Skeletal muscle satellite cell (primary cell): ENCODE data around the gene PECR.
"Not testable (repeated sequence)": the region's sequence is repeated elsewhere in the genome, so short reads cannot be mapped to it uniquely, and the experiment has no call there.

Experiments used
- H3K27me3 ChIP-seq: 2 replicates; pipeline ENCODE4 v1.7.0; 2013; ENCODE audit warnings: low read length; ENCODE audit not compliant: control insufficient read depth, insufficient read depth
- H3K36me3 ChIP-seq: 2 replicates; pipeline ENCODE4 v1.7.0; 2013; ENCODE audit warnings: mild to moderate bottlenecking, control low read depth, low read length; ENCODE audit not compliant: insufficient read depth
- H3K4me1 ChIP-seq: 2 replicates; pipeline ENCODE4 v1.7.0; 2013; ENCODE audit warnings: low read length; ENCODE audit not compliant: control insufficient read depth, insufficient read depth
- H3K4me2 ChIP-seq: 2 replicates; pipeline ENCODE4 v1.7.0; 2013; ENCODE audit warnings: mild to moderate bottlenecking, low read length
- H3K4me3 ChIP-seq: 2 replicates; pipeline ENCODE4 v1.7.0; 2013; ENCODE audit warnings: low read length
- H3K9ac ChIP-seq: 2 replicates; pipeline ENCODE4 v1.7.0; 2013; ENCODE audit warnings: mild to moderate bottlenecking, low read depth, low read length, moderate library complexity
- H3K9me3 ChIP-seq: replicated peaks from 2 replicates; pipeline ENCODE4 v1.7.0; 2013; ENCODE audit warnings: mild to moderate bottlenecking, control low read depth, low read length

Gene PECR

GRCh38 chr2:216080048-216080447, 1.6 kb downstream of the PECR start:
- not testable (repeated sequence) for H3K4me3 ChIP-seq, H3K27me3 ChIP-seq, H3K4me2 ChIP-seq, H3K9ac ChIP-seq, H3K36me3 ChIP-seq, H3K9me3 ChIP-seq
- peaks cover 35% of the 10 kb centered on the region for H3K4me1 ChIP-seq

GRCh38 chr2:216078776-216079175, 2.8 kb downstream of the PECR start:
- H3K4me3 ChIP-seq: no peak overlapping the region
- H3K4me2 ChIP-seq: no peak overlapping the region
- H3K36me3 ChIP-seq: no peaks in the 10 kb centered on the region
- H3K9me3 ChIP-seq: no peaks in the 10 kb centered on the region
- no peaks in the 10 kb centered on the region for H3K27me3 ChIP-seq
- H3K4me1 ChIP-seq: peaks cover 23% of the 10 kb centered on the region
- no peak overlapping the region for H3K9ac ChIP-seq

DNA sequence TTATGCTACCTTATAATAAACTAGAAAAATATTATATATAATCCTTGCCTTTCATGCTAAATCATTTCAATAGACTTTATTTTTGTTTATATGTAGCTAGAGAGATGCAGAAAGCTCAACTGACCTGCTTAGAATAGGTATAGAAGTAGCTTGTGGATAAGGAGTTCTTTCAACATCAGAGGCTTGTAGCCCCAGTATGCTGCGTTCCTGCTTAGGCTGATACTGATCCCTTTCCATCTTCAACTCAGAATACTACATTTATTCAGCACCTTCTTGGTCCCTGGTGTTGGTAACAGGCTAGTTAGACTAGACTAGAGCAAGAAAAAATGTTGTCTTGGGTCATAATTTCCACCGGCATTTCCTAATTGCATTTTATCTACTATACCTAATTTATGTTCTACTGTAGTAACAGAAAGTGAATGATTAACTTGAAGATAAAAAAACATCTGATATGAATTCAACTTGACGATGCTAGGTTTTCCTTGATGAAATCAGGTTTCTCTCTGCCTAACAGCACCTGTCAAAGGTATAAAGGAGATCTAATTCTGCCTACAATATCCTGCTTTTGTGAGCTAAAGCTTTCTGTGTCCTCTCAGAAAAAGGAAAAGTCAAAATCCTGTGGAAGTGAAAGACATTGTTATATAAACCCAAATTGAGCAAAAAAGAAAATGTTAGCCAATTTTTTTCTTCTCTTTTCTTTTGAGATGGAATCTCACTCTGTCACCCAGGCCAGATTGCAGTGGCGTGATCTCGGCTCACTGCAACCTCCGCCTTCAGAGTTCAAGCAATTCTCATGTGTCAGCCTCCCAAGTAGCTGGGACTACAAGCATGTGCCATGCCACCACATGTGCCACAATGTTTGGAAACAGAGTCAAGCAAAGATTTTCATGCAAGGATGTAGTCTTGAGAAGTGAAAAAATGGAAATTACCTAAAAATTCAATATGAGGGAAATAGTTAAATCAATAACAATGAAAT, 5.8 kb downstream of the PECR start:
- H3K4me1 ChIP-seq: no peaks in the 10 kb centered on the region
- no peaks in the 10 kb centered on the region for H3K9me3 ChIP-seq
- no peak overlapping the region for H3K4me2 ChIP-seq
- H3K9ac ChIP-seq: no peak overlapping the region
- no peak overlapping the region for H3K4me3 ChIP-seq
- H3K36me3 ChIP-seq: no peaks in the 10 kb centered on the region
- no peaks in the 10 kb centered on the region for H3K27me3 ChIP-seq

DNA sequence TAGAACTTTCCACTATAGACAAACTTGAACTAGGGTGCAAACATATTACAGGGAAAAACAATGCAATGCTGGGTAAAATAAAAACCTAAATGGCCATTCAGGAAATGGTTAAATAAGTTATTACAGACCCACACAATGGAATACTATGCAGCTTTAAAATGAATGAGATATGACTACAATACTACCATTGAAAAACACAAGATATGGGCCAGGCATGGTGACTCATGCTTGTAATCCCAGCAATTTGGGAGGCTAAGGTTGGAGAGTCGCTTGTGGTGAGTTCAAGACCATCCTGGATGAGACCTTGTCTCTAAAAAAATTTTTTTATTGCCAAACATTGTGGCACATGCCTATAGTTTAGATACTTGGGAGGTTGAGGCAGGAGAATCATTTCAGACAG, 6.8 kb downstream of the PECR start:
- Histone ChIP-seq H3K4me2 (no peak overlapping the region), H3K27me3 (no peaks in the 10 kb centered on the region), H3K4me3 (no peak overlapping the region), H3K9me3 (no peaks in the 10 kb centered on the region), H3K9ac (no peak overlapping the region), H3K36me3 (no peaks in the 10 kb centered on the region), H3K4me1 (no peaks in the 10 kb centered on the region)

DNA sequence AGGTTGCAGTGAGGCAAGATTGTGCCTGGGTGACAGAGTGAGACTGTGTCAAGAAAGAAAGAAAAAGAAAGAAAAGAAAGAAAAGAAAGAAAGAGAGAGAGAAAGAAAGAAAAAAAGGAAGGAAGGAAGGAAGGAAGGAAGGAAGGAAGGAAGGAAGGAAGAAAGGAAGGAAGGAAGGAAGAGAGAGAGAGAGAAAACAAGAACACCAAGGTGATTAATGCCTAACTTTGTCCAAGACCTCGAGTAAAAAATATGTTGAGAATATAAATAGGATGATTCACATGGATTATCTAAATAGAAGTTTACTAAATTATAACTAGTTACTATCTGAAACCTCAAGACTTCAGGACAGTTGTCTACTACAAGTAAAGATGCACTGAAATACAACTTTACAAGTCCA, 7.2 kb downstream of the PECR start:
- H3K4me3 ChIP-seq: no peak overlapping the region
- no peaks in the 10 kb centered on the region for H3K4me1 ChIP-seq
- H3K4me2 ChIP-seq: no peak overlapping the region
- H3K27me3 ChIP-seq: no peaks in the 10 kb centered on the region
- H3K36me3 ChIP-seq: no peaks in the 10 kb centered on the region
- no peaks in the 10 kb centered on the region for H3K9me3 ChIP-seq
- H3K9ac ChIP-seq: no peak overlapping the region

DNA sequence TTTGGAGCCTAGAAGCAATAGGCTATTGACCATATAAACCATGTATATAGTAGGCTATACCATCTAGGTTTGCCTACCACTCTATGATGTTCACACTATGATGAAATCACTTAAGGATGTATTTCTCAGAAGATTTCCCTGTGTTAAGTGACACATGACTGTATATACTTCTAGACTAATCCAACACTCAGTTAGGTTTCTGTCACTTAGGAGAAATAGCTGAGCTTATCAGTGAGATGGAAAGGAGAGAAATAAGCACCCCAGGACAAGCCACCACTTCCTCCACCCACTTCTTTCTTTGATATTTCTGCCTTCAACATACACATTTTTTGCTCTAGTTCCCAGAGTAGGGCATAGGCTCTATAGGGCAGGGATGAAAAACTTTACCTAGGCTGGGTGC, 7.8 kb downstream of the PECR start:
- no peak overlapping the region for H3K9ac ChIP-seq
- H3K4me1 ChIP-seq: no peaks in the 10 kb centered on the region
- no peaks in the 10 kb centered on the region for H3K27me3 ChIP-seq
- no peaks in the 10 kb centered on the region for H3K9me3 ChIP-seq
- no peak overlapping the region for H3K4me2 ChIP-seq
- no peak overlapping the region for H3K4me3 ChIP-seq
- H3K36me3 ChIP-seq: no peaks in the 10 kb centered on the region

DNA sequence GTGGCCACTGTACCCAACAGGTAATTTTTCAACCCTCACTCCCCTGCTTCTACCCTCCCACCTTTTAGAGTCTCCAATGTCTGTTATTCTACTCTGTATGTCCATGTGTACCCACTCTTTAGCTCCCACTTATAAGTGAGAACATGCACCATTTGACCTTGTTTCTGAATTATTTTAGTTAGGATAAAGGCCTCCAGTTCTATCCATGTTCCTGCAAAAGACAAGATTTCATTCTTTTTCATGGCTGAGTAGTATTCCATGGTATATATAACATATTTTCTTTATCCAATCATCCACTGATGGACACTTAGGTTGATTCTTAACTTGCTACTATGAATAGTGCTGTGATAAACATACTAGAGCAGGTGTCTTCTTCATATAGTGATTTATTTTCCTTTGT, 9.1 kb downstream of the PECR start:
- H3K36me3 ChIP-seq: no peaks in the 10 kb centered on the region
- no peaks in the 10 kb centered on the region for H3K9me3 ChIP-seq
- H3K4me1 ChIP-seq: no peaks in the 10 kb centered on the region
- no peaks in the 10 kb centered on the region for H3K27me3 ChIP-seq
- no peak overlapping the region for H3K9ac ChIP-seq
- no peak overlapping the region for H3K4me3 ChIP-seq
- H3K4me2 ChIP-seq: no peak overlapping the region

DNA sequence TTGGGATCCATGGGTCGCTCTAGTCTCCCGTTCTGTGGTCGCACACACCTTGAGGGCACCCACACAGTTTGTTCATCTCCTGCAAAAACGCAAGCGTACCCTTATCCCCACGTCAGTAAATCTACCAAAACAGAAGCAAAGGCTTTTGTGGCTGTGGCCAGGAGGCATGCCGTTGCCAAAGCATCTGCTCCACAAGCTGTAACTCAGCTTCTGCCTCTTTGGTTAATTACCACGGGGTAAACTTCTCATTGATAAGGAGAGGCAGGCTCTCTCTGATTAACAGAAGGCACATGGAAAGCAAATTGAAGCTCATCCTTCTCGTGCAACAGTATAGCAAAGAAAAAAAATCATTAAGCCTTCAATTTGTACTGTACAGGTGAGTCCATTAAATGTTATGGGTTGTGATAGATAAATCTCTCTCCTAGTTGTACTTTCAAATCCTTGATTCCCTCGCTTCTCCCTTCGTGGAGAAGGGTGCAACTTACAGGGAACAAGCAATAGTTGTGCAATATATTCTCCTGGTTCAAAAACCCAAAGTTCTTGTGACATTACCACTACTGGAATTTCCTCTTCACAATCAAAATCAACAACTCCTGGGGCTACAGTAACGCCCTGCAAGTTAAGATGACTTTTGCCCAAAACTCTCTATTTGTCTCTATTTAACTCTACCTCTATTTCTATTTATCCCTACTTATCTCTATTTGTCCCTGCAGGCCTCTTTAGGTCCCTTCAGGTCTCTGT, 10.3 kb downstream of the PECR start:
- Histone ChIP-seq H3K4me3 (no peak overlapping the region), H3K9ac (no peak overlapping the region), H3K4me1 (peaks cover 8% of the 10 kb centered on the region), H3K36me3 (no peaks in the 10 kb centered on the region), H3K27me3 (no peaks in the 10 kb centered on the region), H3K4me2 (no peak overlapping the region), H3K9me3 (no peaks in the 10 kb centered on the region)

- no peaks in the 10 kb centered on the region for H3K27me3 ChIP-seq
- H3K36me3 ChIP-seq: no peaks in the 10 kb centered on the region
- H3K9me3 ChIP-seq: no peaks in the 10 kb centered on the region
- no peak overlapping the region for H3K4me2 ChIP-seq
- H3K9ac ChIP-seq: no peak overlapping the region
- peaks cover 12% of the 10 kb centered on the region for H3K4me1 ChIP-seq
- H3K4me3 ChIP-seq: no peak overlapping the region
Measured at GRCh38 chr2:216070195-216070594, 11.4 kb downstream of the PECR start.

GRCh38 chr2:216069028-216069427, 12.6 kb downstream of the PECR start:
- Histone ChIP-seq H3K4me2 (no peak overlapping the region), H3K36me3 (no peaks in the 10 kb centered on the region), H3K9me3 (no peaks in the 10 kb centered on the region), H3K27me3 (no peaks in the 10 kb centered on the region), H3K4me1 (peaks cover 12% of the 10 kb centered on the region), H3K9ac (no peak overlapping the region), H3K4me3 (no peak overlapping the region)

- Histone ChIP-seq H3K36me3 (no peaks in the 10 kb centered on the region), H3K4me3 (no peak overlapping the region)
Measured at GRCh38 chr2:216066230-216066629, 15.4 kb downstream of the PECR start.

More at GRCh38 chr2:216066230-216066629, 15.4 kb downstream of the PECR start:
- Histone ChIP-seq H3K27me3 (no peaks in the 10 kb centered on the region), H3K4me2 (no peak overlapping the region), H3K9me3 (no peaks in the 10 kb centered on the region), H3K4me1 (peaks cover 12% of the 10 kb centered on the region), H3K9ac (no peak overlapping the region)
